HG02678 (cell line): Measurements from ENCODE around the gene FMN1.
A peak's percentile ranks its signal among the peaks of the same experiment; 100 is the strongest.

Source experiments
- ATAC-seq: cut with Tn5 transposase; IDR thresholded peaks from one replicate; pipeline ENCODE4 v1.9.1; 2021; ENCODE audit warnings: mild to moderate bottlenecking, moderate library complexity; ENCODE audit not compliant: unreplicated experiment

The FMN1 gene

DNA sequence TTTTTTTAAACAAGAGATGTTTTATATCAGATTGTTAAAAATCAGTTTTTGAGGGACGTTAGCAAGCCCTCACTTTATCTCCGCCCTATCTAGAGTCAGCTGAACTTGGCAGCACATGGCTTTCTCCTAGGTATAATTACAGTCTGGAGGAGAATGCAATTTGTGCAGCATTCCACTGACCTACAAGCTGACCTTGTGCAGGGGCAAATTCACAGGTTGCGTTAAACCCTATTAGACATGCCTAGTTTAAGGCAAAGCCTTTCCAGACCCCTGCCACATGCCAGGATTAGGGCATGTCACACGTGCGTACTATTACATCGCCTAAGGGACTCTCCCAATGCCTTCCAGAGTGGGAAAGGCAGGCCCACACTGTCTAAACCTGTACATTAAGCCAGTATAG lies 252.7 kb downstream of the FMN1 start:
- ATAC-seq = no peak

DNA sequence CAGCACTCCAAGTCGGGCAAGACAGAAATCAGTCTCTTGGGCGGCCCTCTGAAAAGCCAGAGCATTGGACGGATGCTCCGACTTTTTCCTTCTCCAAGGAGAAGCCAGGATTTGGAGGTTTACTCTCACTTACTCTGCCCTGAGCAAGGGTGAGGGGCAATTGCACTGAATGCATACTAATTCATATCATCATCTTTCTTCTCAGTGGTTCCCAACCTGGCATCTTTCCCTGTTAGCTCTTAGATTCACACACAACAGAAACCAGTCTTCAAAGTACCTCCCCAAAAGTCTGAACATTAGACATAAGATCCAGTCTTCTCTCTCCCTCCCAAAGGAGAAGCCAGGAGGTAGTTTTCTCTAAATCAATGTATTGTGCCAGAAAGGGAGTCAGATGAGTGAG lies 257.5 kb downstream of the FMN1 start:
- no peak for ATAC-seq

DNA sequence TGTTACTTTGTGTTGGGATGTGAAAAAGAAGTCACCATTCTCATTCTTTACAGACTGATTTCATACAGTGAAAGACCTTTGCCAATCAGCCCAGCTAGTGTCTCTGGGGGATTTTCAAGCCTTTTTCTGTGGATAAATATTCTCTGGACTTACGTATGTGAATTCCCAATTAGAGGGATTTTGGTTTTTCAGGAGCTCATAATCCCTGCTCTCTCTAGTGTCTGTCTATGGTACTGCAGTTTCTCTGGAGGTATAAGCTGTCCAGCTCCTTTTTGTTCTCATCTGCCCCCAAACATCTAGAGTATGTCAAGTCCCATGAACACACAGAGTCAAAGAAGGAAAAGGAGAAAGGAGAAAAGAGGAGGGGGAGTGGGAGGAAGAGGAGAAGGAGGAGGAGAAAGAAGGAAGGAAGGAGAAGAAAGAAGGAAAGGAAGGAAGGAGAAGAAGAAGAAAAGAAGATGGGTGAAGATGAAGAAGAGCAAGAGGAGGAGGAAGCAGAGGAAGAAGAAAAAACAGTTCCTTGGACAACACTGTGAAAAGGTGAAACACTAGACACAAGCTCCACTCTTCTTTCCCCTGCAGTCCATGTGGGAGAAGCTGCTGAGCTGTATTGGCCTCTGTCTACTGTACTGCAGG lies 258.1 kb downstream of the FMN1 start:
- no peak for ATAC-seq

DNA sequence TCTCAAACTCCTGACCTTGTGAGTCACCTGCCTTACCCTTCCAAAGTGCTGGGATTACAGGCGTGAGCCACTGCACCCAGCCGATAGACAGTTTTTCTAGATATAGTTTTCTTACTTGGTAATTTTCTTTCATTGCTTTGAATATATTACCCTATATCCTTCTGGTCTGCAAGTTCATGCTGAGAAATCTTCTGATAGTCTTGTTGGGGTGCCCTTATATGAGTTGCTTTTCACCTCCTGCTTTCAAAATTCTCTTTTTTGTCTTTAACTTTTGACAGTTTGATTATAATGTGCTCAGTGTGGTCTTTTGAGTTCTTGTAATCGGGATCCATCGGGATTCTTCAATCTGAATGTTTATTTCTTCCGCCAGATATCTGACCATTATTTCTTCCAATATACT lies 259.4 kb downstream of the FMN1 start:
- no peak for ATAC-seq

DNA sequence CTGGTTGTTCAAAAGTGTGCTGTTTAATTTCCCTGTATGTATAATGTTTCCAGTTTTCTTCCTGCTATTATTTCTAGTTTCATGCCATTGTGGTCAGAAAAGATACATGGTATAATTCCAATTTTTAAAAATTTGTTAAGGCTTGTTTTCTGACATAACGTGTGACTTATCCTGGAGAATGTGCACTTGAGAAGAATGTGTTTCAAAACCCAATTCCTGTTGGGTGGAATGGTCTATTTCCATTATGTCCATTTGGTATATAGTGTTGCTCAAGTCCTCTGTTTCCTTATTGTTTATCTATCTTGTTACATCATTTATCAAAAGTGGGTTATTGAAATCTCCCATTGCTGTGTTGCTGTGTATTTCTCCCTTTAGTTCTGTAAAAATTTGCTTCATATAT lies 261.3 kb downstream of the FMN1 start:
- ATAC-seq = no peak

DNA sequence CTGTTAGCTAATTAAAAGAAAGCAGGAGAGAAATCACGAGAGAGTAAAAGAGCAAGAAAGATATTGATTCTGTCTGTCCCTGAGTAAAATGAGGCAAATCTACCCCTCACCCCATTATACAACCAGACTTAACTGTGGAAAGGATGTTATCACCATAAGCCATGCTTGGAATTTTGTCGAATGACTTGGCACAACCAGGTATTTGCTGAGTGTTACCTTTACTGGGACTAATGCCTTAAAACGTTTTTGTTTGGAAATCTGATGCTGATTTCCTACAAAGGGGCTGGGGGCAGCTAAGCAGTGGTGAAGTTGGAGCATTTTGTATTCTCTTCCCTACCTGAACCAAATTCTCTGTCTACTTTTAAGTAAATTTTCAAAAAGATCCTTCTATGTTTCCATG lies 265.6 kb downstream of the FMN1 start:
- ATAC-seq = no peak

DNA sequence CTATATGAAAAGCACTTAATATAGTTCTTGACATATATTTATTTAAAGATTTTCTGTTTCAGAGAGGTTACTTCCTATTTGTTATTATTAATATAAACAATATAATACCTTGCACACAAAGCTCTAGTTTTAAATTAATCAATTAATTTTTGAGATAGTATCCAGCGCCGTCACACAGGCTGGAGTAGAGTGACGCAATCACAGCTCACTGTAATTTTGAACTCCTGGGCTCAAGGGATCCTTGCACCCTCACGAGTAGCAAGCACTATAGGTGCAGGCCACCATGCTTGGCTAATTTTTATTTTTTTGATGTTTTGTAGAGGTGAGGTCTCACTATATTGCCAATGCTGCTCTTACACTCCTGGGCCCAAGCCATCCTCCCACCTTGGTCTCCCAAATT lies 267.4 kb downstream of the FMN1 start:
- ATAC-seq = no peak

DNA sequence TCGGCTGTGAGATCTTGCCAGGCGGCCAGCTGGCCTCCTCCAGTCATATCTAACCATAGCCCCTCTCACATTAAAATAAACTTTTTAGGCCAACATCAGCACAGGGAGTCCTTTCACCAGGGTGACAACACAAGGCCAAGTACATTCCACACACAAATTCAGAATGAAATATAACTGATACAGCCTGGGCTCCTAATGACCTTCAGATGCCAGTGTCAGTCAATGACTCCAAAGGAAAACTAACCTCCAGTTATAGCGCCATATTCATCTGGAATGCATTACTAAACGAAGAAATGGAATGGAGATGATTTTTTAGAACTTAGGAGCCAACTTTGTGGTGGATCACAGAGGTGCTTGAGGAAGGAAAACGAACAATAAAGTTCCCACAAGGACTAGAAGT lies 271.3 kb downstream of the FMN1 start:
- no peak for ATAC-seq

DNA sequence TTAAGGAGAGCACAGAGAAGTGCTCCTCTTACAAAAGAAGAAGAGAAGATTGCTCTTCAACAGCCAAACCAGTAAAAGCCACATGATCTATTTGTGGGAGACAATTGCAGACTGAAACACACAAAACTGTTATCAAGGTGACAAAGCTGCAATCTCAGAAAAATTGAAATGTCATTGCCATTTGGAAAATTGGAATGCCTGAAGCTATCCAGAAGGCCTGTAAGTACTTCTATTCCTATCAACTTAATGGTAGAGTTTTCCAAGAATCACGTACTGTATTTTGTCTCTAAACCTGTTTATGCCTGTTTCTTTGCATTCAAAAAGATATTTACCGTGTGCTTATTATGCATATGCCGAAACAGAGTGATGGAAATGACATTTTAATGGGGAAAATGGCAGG lies 272.0 kb downstream of the FMN1 start:
- ATAC-seq = no peak

DNA sequence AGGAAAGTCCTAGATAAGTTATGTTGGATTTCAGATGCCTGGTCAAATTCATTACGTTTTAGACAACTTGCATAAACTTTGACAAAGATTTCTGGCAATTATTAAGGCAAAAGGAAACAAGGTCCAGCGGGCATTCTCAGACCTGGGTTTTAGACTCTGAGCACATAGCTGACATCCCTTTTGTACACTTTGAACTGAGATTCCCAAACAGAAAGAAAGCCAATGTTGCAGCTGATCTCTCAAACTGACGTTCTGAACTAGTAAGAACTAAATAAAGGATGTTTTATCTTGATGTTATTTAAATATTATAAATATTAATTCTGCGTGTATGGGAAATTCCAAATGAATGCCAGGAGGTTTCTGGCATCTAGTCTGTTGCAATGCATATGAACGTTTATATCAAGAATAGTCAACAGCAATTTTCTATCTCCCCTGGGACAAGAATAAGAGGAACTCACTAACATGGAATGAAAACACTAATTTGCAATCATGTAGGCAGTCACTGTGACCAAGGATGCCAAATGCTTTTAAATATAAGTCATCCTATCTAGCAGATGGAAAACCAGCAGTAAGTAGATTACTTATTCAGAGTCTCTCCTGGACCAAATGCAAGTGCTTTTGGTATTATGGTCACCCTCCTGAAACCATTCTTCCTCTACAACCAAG lies 274.6 kb downstream of the FMN1 start:
- ATAC-seq = no peak

DNA sequence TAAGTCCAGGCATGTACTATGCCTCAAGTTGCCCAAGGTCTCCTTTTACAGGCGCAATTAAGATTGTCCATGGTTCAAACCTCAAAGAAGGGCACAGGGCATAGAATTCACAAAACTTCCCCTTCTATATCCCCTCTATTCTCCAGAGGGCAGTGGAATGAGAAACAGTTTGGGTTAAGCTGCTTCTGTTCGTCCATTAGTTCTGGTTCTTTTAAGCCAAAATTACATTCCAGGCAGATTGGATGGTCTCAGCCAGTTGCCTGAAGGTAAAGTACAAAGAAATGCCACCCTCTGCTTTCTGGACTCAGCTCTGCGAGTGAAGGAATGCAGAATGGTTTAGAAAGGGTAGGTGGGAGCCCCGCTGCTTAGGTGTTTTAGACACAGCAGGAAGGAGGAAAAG lies 276.0 kb downstream of the FMN1 start:
- no peak for ATAC-seq

DNA sequence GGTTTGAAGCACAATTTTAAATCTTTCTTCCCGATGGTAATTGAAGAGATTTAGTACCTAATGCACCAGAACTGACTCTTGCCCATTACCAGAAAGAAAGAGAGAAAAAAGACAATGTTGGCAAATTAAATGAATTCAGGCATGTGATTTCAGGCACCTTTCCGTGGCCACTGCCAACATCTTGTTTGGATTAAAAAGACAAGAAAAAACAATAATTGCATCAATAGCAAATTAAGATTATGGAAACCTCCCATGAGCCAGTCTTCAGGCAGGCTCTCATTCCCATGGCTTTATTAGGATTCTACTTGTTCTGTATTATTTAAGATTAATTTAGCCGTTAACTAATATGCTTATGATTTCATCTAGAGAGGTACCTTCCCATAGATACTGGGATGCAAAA lies 283.7 kb downstream of the FMN1 start:
- no peak for ATAC-seq

DNA sequence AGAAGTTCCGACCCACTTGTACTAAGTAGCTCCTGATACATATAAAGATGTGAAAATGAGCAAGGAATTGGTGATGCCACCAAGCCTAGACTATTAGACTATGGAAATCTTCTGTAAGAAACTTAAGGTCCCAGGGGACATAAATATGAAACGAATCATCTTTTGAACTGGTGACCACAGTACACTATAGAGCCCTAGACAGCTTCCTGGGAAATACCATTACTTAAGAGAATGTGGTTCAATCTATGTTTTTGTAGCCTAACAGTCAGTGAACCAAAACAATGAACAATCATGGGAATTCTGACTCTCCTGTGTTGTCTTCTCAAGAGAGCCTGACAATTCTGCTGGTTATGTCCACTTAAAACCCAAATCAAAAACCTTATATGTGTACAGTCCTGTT lies 285.1 kb downstream of the FMN1 start:
- no peak for ATAC-seq

DNA sequence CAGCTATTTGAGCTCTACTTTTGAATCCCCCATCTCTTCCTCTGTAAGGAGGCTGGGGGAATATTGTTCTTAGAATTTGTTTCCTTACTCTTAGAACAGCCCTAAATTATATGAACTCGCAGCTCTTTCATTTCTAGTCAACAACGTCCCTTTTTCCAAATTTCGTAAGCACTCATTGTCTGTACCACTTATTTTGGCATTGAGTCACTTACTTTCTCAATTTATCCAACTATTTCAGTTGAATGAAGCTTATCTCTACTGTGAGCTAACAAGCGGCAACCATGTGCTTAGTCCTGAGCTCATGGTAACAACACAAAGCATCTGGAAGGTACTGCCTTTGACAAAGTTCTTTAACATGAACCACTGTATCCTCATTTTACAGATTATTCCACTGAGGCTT lies 285.6 kb downstream of the FMN1 start:
- peak; percentile 3 for ATAC-seq

DNA sequence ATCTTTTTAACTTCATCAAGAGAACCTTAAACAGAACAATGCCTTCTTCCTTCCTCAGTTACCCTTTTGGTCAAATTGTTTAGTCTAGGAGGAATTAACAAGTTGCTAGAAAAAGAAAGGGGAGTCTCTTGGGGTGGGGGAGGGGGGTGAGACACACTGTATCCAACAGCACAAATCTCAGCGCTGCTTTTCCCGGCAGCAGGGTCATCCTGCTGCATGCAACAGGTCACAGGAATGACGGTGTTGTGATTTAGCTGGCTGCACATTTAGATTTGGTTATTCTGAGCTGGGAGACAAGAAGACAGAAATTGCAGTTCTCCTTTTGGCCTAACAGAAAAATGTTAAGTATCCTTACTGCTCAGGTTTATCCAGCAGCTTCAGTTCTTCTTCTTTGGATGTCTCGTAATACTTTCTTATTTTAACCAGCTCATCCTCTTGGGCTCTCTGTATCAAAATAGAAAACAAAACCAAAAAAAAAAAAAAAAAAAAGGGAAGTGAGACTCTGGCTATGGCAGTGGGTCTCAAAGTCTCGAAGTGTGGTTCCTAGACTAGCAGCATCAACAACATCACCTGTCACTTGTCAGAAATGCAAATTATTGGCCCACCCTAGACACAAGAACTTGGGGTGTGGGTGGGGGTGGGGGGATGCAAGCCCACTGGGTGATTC lies 286.2 kb downstream of the FMN1 start:
- peak; percentile 92 for ATAC-seq

DNA sequence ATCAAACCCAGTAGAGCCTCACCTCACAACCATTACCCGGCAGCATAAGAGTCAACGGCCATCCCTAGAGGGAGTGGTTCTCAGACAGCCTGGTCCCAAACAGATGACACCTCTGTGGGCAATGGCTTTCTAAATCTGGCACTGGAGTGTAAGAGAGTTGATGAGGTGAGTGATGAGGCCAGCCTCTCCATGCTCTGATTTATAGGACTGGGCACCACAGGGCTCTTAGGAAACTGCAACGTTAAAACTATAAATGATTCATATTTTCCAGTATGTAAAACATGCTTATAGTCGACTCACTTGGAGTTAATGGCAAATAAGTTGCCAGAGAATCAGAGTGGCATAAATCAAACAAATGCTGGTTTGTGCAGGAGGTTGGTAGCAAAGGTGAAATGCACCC lies 289.0 kb downstream of the FMN1 start:
- no peak for ATAC-seq

DNA sequence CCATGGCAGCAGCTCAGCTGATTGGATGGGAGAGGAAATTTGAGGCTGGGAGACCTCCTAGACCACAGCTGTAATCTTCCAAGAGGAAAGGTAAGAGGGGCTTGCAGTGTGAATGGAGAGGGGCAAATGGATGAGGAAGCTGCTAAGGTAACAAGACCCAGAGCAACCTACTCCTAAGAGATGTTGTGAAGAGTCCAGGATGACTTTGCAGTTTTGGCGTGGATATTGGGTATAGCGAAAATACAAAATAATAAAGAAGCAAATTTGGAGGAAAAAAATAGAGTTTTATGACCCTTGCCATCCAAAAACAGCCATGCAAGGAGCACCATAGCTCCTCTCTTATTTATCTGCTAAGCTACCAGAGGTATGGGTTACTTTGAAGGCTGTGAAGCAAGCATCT lies 290.1 kb downstream of the FMN1 start:
- no peak for ATAC-seq

DNA sequence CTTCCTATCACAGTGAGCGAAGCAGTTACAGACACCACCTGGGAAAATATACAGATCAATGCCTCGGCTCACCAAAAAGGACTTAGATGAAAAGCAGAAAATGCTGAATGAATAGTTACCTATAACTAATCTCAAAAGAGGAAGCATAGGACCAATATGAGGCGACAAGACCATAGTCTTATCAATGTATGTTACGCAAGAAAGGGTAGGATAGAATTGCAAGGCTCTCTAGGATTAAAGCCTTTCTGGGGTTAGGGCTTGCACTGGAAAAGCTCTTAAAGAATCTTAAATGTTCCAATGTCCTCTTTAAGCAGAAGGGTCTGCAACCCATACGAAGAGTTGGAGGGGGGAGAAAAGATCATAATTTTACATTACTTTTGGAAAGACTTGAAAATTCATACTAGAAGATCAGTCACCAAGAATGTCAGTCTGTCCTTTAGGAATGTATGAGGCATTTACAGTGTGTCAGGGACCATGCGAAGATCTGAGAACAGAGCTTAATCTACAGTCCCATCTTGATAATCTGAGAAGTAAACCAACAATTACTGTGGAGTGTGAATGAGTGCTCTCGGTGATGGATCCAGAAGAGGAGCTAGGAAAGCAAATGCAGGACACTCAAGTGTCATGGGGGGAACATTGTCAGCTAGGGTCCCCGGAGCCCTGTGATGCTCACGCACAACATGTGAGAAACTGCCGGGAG lies 290.8 kb downstream of the FMN1 start:
- no peak for ATAC-seq

DNA sequence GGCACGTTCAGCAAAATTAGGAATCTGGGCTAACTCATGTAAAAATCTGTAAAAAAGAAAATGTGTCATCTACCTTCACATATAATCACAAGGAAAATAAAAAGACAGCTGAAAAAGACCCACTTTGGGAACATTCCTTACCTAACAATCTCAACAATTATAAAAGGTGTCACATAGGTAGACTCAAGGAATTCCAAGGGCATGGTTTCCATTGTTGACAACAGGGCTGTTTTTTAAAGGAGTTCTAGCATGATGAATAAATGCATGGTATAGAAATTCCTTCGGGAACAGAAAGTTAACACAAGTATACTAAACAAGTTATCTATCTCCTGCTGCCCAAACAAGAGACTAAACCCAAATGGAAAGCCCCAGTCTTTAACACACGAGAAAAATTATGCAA lies 292.5 kb downstream of the FMN1 start:
- no peak for ATAC-seq

DNA sequence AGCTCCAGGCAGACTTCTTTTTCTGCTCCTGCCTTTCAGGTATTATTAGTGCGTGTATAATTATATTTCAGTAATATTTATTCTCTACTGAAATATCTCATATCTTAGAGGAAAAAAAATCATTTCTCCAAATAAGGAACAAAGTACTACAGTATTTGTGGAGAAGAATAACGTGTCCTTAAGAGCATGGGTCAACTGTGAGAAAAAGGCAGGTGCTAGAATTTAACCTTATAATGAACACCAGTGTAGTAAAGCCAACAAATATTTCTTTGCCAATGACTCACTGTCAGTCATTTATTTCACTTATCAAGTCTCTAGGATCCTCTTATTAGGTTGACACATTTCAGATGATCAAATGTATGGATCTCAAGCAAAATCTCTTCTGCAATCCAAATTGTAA lies 293.3 kb downstream of the FMN1 start:
- ATAC-seq = no peak

DNA sequence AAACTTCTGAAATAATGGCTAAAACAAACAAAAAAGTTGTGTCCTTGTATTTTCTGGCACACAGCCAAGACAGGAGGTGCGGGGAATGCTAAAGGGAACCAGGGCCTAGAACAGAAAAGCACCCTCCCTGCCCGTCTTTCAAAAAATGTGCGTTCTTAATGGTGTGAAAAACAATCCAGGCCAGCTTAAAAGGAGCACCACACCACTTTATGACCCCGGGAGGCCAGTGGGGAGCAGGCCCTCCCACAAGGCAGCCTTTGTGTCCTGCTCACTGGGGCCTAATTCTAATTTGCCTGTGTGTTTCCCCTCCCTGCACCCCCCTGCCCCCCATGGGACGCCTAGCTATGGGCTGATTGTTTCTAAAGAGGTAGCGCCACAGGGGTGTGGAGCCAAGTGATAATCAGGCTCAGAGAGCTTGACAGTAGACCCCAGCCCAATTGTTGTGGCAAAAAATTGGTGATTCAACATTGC lies 295.4 kb downstream of the FMN1 start:
- no peak for ATAC-seq

DNA sequence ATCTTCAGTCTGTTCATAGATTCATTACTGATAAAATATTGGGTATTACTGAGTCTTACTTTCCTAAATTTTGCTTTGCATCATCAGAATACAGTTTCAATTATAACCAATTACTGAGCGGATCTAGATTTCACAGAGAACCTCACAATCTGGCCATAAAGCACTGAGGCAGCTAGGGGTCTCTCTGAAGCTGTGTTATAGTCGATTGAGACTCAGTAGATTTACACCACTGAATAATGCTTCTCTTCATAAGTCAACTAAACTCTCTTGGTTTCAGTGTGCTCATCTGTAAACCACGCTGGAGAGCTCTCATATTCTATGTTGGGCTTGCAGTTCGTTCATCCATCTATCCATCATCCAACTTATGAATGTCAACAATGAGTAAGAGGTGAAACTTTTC lies 296.1 kb downstream of the FMN1 start:
- no peak for ATAC-seq
